Activated CD8-positive, alpha-beta T cell treated with anti-CD3 and anti-CD28 coated beads, Interleukin-2, amount 10 ng/mL, durations not matched to agents 7 days and 5 days (primary cell): Measurements from ENCODE around the gene R3HCC1L. TPM values are rescaled to one million over a fixed set of nuclear protein-coding genes. Genes with fewer than 3 reads are reported as not detected.

Experiments
- total RNA-seq, 2 experiments: library from RNA; stranded (reverse); gene quantifications; one replicate each; pipeline ENCODE4 v1.2.3, GENCODE V29; 2021

R3HCC1L gene
- total RNA-seq, 2 experiments from 2014 or later: 18.2 to 20.3 TPM

Other genes with a start within 250 kb of the R3HCC1L start
- gene CRTAC1, start 104.0 kb upstream of the R3HCC1L start, total RNA-seq: not detected
- gene LOXL4, start 133.5 kb downstream of the R3HCC1L start, total RNA-seq: not detected